Fibroblast of skin of right biceps (primary cell): ENCODE measurements around the gene PRKCA.

ENCODE experiments used
- DNase-seq: peaks from one replicate; pipeline ENCODE4 v3.0.0-alpha.2; 2013

The PRKCA gene

GRCh38 chr17:66760324-66760723 lies 457.9 kb downstream of the PRKCA start:
- DNase-seq = no peak

- no peak for DNase-seq
These were observed 459.9 kb downstream of the PRKCA start for GRCh38 chr17:66762276-66762675.

GRCh38 chr17:66763056-66763455 lies 460.6 kb downstream of the PRKCA start:
- DNase-seq = no peak

GRCh38 chr17:66764506-66764905 lies 462.1 kb downstream of the PRKCA start:
- no peak for DNase-seq

GRCh38 chr17:66767154-66767933 lies 464.9 kb downstream of the PRKCA start:
- DNase-seq = no peak

- no peak for DNase-seq
These were observed 467.5 kb downstream of the PRKCA start for GRCh38 chr17:66769911-66770310.

GRCh38 chr17:66772148-66772812 lies 469.9 kb downstream of the PRKCA start:
- DNase-seq = no peak

- no peak for DNase-seq
These were observed 472.9 kb downstream of the PRKCA start for GRCh38 chr17:66775271-66775670.

- DNase-seq = no peak
These were observed 473.5 kb downstream of the PRKCA start for GRCh38 chr17:66775881-66776400.

- no peak for DNase-seq
These were observed 474.7 kb downstream of the PRKCA start for GRCh38 chr17:66776999-66777688.

- DNase-seq = peak; percentile 52
These were observed 475.3 kb downstream of the PRKCA start for GRCh38 chr17:66777689-66778225.

GRCh38 chr17:66778531-66779236 lies 476.3 kb downstream of the PRKCA start:
- DNase-seq = no peak

GRCh38 chr17:66779237-66779606 lies 476.8 kb downstream of the PRKCA start:
- DNase-seq = no peak

GRCh38 chr17:66781135-66781534 lies 478.7 kb downstream of the PRKCA start:
- no peak for DNase-seq

GRCh38 chr17:66782851-66783250 lies 480.4 kb downstream of the PRKCA start:
- no peak for DNase-seq

GRCh38 chr17:66783656-66784381 lies 481.4 kb downstream of the PRKCA start:
- DNase-seq = no peak

- DNase-seq = no peak
These were observed 482.4 kb downstream of the PRKCA start for GRCh38 chr17:66784621-66785364.

- no peak for DNase-seq
These were observed 483.7 kb downstream of the PRKCA start for GRCh38 chr17:66786107-66786506.

- DNase-seq = no peak
These were observed 485.5 kb downstream of the PRKCA start for GRCh38 chr17:66787914-66788313.

- DNase-seq = no peak
These were observed 486.7 kb downstream of the PRKCA start for GRCh38 chr17:66789093-66789492.

- DNase-seq = no peak
These were observed 487.6 kb downstream of the PRKCA start for GRCh38 chr17:66789961-66790437.
